GM15510 (cell line): Measurements from ENCODE around the gene CXXC5.

Experiments used
- POLR2A ChIP-seq: IDR thresholded peaks from 3 replicates; pipeline ENCODE4 v1.6.1; 2011; ENCODE audit warnings: borderline replicate concordance; ENCODE audit not compliant: insufficient read length; ENCODE audit errors: extremely low read depth

Gene CXXC5

DNA sequence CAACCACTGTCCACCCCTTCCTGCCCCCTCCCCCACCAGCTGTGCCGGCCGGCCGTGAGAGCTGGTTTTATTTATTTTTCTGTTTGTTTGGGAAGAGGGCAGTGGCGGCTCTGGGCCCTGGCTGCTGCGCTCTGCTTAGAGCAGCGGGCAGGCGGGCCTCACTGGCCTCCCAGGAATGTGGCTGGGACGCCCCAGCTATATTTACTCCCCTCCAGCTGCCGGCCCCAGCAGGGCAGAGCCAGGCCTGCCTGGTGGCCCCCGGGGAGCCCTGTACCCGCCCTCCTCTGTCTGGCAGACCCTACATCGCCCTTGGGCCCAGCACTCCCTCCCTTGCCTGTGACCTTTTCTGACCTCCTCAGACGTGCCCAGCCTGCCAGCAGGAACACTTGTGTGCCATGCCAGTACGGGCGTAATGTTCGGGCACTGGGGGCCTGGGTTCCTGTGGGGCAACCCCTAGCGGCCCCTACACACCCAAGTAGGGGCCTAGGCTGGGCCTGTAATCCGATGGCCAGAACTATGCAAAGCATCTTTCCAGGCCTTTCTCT lies 7.7 kb downstream of the CXXC5 start:
- no peak for TF ChIP-seq POLR2A

DNA sequence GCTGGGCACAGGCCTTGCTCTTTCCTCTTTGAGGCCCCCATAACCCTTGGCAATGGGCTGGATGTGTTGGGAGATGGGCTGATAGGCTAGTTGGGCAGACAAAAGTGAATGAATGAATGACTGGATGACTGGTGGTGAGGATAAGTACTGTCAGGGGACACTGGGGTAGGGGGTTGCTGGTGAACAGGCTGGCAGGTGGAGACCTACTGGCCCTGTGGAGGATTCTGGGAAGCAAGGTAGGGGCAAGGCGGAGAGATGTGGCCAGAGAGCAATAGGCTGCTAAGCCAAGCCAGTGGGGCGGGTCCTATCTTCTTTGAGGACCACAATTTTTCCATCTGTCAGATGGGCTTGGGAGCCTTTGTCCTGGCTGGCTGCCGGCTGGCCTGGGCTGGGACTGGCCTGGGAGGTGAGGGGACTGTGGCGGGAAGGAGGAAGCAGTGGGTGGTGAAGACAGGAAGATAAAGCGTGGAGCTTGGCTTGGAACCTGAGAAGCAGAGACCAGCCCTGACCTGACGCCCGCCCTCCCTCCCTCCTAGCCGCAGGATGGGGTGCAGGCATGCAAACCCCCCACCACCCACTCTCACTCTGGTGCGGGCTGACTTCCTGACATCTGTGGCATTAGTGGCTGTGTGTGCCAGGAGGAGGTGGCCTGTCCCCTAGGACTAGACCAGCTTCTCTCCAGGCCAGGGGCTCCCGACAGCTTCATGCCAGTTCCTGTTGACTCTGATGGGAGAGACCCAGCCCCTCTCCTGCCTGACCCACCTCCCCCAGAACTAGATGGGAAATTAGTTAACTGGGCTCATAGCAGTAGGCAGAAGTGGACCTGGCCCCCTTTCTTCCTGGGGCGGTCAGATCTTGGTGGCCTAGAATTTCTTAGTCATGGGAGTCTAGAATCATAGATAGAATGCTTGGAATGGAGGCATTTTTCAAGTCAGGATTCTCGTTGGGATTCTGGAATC lies 9.5 kb downstream of the CXXC5 start:
- peak; percentile 16 for TF ChIP-seq POLR2A

DNA sequence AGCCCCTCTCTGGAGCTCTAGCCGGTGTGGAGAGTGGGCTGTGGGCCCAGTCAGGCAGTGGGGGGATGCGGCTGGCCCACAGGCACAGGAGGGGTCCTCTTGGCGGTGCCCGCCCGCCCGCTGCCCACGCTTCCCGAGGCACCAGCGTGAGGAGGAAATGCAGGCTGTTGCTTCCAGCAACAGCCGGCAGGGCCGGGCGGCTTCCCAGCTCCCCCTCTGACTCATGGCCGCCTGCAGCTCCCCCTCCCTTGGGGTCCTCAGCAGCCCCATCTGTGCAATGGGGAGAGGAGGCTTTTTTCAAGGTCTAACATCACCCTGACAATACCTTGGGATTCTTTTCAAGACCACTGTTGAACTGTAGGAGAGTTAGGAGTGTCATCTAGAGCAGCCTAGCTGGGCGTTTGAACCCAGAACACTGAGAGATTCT lies 10.4 kb downstream of the CXXC5 start:
- TF ChIP-seq POLR2A, result peak; percentile 22

DNA sequence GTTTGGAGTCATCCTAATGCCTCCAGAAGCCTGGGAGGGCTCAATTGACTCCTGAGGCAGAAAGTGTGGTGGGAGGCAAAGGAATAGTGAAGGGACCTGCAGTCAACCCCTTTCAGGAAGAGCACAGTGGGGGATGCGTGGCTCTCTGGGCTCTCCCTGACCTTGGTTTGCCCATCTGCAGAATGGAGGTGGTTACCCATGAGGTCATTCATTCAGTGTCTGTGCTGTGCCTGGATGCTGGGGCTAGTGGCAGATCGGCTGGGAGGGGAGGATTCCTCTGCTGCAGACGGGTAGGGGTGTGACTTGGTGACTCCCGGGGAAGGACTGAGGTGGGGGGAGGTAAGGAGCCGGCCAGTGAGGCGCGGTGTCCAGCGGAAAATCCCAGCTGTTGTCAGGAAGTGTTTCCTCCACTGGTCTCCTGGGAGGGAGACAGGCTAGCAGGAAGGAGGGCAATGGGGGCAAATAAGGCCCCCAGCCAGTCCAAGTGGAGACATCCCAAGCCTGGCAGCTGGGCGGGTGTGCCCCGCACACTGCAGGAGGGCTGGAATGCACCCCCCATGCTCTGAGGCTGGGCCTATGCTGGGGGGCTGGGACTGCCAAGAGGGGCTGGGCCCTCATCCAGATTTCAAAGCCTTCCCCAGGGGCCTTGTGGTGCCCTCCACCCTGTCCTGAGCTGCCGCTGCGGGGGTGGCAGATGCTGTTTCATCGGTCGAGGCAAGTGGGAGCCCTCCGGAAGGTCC lies 10.9 kb downstream of the CXXC5 start:
- no peak for TF ChIP-seq POLR2A

DNA sequence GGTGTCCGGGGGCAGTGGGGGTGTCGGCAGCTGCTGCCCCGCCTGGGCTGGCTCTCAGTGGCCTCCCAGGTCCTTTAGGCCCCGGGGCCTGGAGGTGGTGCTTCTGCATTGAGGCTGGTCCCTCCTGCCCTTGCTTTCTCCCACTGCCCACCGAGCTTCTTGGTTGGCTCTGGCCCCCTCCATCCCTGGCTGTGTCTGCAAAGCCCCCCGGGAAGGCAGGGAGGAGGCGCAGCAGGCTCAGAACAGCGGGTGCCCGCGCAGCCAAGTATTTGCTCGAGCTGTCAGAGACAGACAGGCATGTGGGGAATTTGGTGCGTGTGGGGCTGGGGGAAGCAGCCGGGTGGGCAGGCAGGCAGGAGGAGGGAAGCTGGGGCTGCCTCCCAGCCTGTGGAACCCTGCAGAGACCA lies 11.5 kb downstream of the CXXC5 start:
- no peak for TF ChIP-seq POLR2A

DNA sequence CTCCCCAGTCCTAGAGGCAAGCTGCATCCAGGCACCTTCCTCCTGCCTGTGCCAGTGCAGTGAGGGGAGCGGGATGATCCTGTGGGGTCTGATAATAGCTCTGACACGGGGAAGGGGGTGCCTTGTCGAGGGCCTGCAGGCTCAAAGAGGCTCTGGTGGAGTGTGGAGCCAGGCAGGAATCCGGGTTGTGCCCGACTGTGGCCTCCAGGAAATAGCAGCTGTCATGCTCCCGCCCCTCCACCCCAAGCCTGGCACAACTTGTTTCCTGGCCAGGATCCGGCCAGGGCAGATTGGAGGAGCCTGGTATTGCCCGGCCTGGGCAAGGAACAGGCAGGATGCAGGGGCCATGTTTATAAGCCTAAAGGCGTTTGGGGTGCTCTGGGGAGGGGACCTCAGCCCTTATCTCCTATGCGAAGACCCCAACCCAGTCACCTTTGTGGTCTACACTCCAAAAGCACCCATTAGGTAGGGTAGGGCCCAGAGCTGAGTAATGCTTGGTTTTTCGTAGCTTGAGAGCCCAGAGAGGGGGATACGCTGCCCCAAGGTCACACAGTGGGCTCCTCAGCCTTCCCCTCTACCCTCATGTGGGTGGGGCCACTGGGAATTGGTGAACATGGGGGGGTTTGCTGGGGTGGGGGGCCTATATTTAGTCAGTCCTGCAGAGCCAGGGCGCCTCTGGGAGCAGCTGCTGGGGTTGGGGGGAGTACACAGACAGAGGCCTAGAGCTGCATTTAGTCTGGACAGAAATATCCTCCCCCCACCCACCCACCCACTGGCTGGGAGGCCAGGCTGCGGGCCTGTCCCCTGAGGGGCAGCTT lies 12.2 kb downstream of the CXXC5 start:
- peak; percentile 17 for TF ChIP-seq POLR2A

DNA sequence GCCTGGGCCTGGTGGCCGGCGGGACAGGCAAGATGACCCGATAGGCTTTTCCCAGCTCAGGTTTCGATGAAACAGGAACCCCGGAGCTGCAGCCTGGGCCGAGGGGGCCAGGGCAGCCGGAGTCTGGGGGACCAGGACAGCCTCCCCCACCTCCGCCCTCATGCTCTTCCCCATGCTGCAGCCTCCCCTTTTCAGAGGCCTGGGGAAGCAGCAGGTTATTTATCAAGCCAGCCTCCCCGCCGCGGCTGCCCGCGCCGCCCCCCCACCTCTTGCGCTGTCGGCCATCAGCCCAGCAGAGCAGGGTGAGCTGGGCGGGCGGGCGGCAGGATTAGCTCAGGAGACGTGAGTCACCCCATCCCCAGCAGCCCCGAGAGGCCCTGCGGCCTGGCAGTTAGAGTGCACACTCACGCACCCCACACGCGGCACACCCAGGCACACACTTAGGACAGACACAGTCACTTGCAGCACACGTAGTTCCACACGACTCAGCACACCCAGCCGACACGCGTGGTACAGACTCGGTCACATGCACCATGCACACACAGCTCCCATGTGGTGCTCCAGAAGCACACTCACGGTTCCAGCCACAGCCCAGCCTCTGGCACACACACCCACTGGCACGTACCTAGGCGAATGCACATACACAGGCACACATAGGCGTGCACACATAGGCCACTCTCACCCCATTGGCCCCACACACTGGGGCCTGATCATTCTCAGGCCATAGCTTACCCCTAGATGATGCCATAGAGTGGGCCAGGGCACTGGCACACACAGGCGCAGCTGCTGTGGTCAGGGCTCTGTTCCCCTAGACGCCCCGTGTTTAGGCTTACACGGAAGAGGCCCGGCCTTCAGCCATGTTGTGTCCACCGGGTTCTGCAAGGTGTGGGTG lies 13.0 kb downstream of the CXXC5 start:
- TF ChIP-seq POLR2A, result peak; percentile 11

DNA sequence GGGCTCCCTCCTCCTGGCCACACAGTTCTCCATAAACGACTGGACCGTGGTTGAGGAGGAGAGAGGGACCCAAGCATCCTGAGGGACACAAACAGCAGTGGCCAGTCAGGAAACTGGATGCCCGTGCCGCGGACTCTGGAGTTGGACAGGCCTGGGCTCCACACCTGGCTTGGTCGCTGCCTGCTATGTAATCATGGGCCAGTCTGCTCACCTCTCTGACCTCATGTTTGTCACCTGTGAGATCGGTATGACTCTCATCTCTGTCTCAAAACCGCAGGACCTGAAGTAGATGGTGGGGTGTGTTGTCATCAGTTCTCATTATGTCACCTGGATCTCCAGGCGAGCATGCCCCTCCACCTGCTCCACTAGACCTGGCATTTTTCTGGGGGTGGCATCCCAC lies 14.5 kb downstream of the CXXC5 start:
- TF ChIP-seq POLR2A, result no peak

DNA sequence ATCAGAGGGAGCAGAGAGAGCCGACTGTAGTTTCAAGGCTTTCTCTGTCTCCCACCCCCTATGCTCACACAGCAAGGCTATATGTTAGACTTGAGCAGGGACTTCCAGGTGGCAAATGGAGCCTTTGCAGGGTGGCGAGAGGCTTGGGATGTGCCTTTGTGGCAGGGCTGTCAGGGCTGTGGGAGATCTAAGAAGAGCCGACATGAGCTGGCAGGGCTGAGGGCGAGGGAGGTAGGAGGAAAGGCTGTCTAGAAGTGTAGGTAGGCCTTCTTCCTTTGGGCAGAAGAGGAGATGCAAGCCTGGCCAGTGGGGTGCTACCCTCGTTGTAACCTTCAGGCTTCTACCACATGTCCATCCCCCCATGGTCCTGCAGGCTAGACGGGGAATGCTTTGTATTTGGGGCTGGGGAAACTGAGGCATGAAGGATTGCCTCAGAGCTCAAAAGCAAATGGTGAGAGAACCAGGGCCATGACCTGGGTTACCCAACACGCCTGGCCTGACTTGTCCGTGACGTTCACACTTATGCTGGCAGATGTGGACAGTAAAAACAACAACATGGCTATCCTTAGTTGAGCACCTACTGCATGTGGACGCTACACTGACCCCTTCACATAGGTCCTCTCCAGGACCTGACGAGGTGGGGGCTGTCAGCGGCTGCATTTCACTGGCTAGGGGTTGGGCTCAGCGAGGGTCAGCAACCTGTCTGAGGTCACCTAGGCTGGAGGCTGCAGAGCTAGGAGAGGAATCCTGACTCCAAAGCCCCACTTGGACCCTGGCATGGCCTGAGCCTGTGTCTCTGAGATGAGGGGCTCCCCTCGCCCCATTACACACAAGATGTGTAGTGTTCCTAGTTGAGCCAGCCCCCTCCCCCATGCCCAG lies 15.3 kb downstream of the CXXC5 start:
- TF ChIP-seq POLR2A, result no peak

DNA sequence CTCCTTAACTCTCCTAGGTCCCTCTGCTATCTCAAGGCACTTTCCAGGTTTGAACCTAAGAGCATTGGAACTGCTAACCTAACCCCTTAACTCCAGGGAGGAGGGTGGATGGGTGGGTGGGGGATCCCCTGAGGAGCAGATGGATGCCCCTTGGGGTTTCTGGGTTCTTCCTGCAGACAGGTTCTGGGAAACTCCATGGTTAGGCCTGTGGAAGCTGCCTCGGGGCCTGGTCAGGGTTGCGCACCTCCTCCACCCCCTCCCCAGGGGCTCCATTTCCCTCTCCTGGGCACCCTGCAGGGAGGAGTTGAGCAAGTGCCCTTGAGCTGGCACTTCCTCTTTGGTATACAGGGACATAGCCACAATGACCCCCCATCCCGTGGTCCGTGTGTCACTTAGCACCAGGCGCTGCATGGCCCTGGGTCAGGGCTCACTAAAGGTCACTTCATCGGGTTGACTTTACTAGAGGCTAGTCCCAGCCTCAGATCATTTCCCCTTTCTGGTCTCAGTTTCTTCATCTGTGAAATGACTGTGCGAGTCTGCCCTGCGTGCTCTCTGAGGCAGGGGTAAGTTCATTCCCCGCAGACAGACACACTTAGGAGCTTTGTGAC lies 16.0 kb downstream of the CXXC5 start:
- TF ChIP-seq POLR2A, result no peak

DNA sequence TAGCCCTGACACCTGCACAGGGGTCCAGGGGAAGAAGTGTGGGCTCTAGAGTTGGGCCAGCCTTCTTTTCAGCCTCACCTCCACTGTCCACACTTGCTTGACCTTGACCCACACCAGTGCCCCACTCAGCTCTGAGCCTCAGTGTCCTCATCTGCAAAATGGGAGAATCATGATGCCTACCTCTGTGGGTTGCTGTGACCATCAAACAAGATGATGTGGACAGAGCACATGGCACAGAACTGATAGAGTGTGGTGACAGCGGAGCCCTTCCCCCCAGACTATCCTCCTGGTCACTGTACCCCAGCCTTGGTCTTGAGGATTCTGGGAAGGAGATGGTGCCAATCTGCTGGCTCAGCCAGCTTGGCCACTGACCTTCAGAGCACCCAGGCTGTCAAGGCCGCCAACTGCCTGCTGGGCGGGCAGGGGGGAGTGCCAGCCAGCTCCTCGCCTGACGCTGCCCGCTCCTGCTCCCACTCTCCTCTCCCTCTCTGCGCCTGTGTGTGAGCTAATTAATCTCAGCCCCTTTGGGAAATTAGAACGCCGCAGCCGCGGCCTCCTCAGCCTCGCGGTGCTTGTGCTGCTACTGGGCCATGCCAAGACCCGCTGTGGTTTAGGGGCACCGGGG lies 16.7 kb downstream of the CXXC5 start:
- no peak for TF ChIP-seq POLR2A

DNA sequence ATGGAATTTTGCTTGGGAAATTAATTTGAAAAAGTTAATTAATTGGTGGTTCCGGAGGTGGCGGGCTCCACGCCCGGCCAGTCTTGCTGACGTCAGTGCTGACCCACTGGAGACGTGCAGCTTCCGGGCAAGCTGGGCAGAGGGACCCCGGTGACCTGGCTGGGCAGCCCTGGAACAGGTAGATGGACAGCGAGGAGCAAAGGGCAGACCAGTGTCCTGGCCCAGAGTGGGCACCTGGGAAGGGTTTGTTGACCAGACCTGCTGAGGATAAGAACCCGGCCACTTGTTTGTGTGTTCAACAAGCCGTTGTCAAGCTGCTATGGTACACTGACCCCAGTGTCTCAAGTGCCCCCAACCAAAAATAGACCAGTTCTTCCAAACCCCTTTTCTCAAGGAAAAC lies 17.5 kb downstream of the CXXC5 start:
- no peak for TF ChIP-seq POLR2A
